SJSA1 (cell line): ENCODE measurements around the gene CRYAA. TPM values are rescaled to one million over a fixed set of nuclear protein-coding genes. Genes with fewer than 3 reads are reported as not detected.
"Not testable (repeated sequence)": the region's sequence is repeated elsewhere in the genome, so short reads cannot be mapped to it uniquely, and the experiment has no call there.

Experiments
- DNase-seq, 2 experiments: peaks; one replicate each; pipeline ENCODE4 v3.0.0-alpha.2; 2015 to 2020; ENCODE audit warnings: low spot score in 2 of 2, low read depth in 1 of 2
- H3K27ac ChIP-seq: fragments of 250-450 bp; sonication (Bioruptor Pico); 2 replicates; pipeline ENCODE4 v1.5.1; 2020; ENCODE audit warnings: mild to moderate bottlenecking, moderate library complexity
- H3K27me3 ChIP-seq: fragments of 250-450 bp; sonication (Bioruptor Pico); replicated peaks from 2 replicates; pipeline ENCODE4 v1.5.1; 2020; ENCODE audit warnings: mild to moderate bottlenecking, moderate library complexity
- H3K36me3 ChIP-seq: fragments of 250-450 bp; sonication (Bioruptor Pico); 2 replicates; pipeline ENCODE4 v1.5.1; 2020; ENCODE audit warnings: mild to moderate bottlenecking
- H3K4me1 ChIP-seq: fragments of 250-450 bp; sonication (Bioruptor Pico); replicated peaks from 2 replicates; pipeline ENCODE4 v1.6.1; 2021; ENCODE audit warnings: mild to moderate bottlenecking
- H3K4me3 ChIP-seq: fragments of 250-450 bp; sonication (Bioruptor Pico); 2 replicates; pipeline ENCODE4 v1.5.1; 2020; ENCODE audit warnings: mild to moderate bottlenecking
- H3K9me3 ChIP-seq: fragments of 250-450 bp; sonication (Bioruptor Pico); replicated peaks from 2 replicates; pipeline ENCODE4 v1.5.1; 2020; ENCODE audit warnings: mild to moderate bottlenecking
- total RNA-seq: library from RNA; depleted of rRNA; stranded (reverse); fragments of >200 nt; shearing (Covaris generic); gene quantifications from 2 replicates; pipeline ENCODE4 v1.2.3, GENCODE V29; 2014; rRNA removed

The CRYAA gene, protein sequence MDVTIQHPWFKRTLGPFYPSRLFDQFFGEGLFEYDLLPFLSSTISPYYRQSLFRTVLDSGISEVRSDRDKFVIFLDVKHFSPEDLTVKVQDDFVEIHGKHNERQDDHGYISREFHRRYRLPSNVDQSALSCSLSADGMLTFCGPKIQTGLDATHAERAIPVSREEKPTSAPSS
- total RNA-seq = not detected in 2 replicates

DNA sequence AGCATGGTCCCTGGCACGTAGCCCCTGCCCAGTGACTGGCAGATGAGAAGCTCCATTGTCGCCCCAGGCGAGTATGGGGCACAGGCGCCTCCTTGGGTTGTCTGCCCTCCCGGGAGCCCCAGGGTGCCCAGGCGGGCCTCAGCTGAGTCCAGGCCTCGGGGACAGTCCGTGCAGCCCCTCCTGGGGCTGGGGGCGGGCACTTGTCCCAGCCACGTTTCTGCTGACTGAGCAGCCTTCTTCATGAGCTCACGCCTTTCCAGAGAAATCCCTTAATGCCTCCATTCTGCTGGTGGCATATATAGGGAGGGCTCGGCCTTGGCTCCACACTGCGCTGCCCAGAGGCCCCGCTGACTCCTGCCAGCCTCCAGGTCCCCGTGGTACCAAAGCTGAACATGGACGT lies at the start of gene CRYAA:
CRYAA (plus strand) TSS at position 301 of the 400 bp plus-strand sequence; CDS start at position 393, 92 bp downstream.
- not testable (repeated sequence) for DNase-seq, H3K9me3 ChIP-seq

GRCh38 chr21:43130094-43130493 lies 38.7 kb upstream of the CRYAA start:
- H3K27me3 ChIP-seq, H3K9me3 ChIP-seq, H3K4me1 ChIP-seq, H3K4me3 ChIP-seq, H3K36me3 ChIP-seq, DNase-seq, H3K27ac ChIP-seq: not testable (repeated sequence)

More for the DNA sequence above, at the start of gene CRYAA:
- H3K27me3 ChIP-seq, H3K4me1 ChIP-seq, H3K36me3 ChIP-seq, H3K27ac ChIP-seq, H3K4me3 ChIP-seq: not testable (repeated sequence)

GRCh38 chr21:43134520-43134919 lies 34.3 kb upstream of the CRYAA start:
- not testable (repeated sequence) for H3K27ac ChIP-seq, H3K4me3 ChIP-seq, H3K36me3 ChIP-seq

GRCh38 chr21:43138944-43139343 lies 29.9 kb upstream of the CRYAA start:
- not testable (repeated sequence) for H3K36me3 ChIP-seq, H3K27ac ChIP-seq, DNase-seq, H3K9me3 ChIP-seq, H3K27me3 ChIP-seq, H3K4me3 ChIP-seq, H3K4me1 ChIP-seq

More at GRCh38 chr21:43134520-43134919, 34.3 kb upstream of the CRYAA start:
- not testable (repeated sequence) for H3K4me1 ChIP-seq, H3K9me3 ChIP-seq, H3K27me3 ChIP-seq, DNase-seq

GRCh38 chr21:43141407-43141806 lies 27.4 kb upstream of the CRYAA start:
- not testable (repeated sequence) for H3K36me3 ChIP-seq, H3K27ac ChIP-seq, H3K27me3 ChIP-seq, DNase-seq, H3K4me1 ChIP-seq, H3K9me3 ChIP-seq, H3K4me3 ChIP-seq

- H3K4me3 ChIP-seq, H3K4me1 ChIP-seq, H3K9me3 ChIP-seq, DNase-seq, H3K36me3 ChIP-seq, H3K27ac ChIP-seq, H3K27me3 ChIP-seq: not testable (repeated sequence)
These were observed 22.2 kb upstream of the CRYAA start for GRCh38 chr21:43146637-43147036.

- not testable (repeated sequence) for H3K4me3 ChIP-seq, H3K27ac ChIP-seq, H3K27me3 ChIP-seq, H3K36me3 ChIP-seq, H3K9me3 ChIP-seq, DNase-seq, H3K4me1 ChIP-seq
These were observed 20.8 kb upstream of the CRYAA start for GRCh38 chr21:43147999-43148398.

GRCh38 chr21:43149344-43149743 lies 19.5 kb upstream of the CRYAA start:
- not testable (repeated sequence) for DNase-seq, H3K4me3 ChIP-seq, H3K4me1 ChIP-seq, H3K27me3 ChIP-seq, H3K9me3 ChIP-seq, H3K27ac ChIP-seq, H3K36me3 ChIP-seq

DNA sequence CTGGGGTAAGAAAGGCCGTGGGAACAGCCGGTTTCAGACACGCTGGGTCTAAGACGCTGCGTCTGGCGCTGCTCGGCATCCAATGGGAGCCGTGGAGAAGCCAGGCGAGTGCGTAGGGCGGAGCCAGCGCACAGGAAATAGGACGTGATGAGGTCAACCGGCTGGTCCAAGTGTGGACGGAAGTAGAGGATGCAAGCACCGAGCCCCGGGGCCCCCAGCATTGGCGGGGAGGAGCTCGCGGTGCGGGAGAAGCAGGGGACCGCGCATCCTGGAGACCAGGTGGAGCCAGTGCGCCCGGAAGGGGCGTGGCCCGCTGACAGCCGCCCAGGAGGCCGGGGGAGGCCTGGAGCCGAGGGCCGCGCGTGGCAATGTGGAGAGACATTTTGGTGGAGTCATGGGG lies 15.2 kb upstream of the CRYAA start:
- not testable (repeated sequence) for H3K27ac ChIP-seq, DNase-seq, H3K9me3 ChIP-seq, H3K4me3 ChIP-seq, H3K27me3 ChIP-seq, H3K4me1 ChIP-seq, H3K36me3 ChIP-seq

GRCh38 chr21:43159279-43160175 lies 9.3 kb upstream of the CRYAA start:
- not testable (repeated sequence) for H3K4me3 ChIP-seq, H3K36me3 ChIP-seq, H3K4me1 ChIP-seq, DNase-seq, H3K27me3 ChIP-seq, H3K27ac ChIP-seq, H3K9me3 ChIP-seq

DNA sequence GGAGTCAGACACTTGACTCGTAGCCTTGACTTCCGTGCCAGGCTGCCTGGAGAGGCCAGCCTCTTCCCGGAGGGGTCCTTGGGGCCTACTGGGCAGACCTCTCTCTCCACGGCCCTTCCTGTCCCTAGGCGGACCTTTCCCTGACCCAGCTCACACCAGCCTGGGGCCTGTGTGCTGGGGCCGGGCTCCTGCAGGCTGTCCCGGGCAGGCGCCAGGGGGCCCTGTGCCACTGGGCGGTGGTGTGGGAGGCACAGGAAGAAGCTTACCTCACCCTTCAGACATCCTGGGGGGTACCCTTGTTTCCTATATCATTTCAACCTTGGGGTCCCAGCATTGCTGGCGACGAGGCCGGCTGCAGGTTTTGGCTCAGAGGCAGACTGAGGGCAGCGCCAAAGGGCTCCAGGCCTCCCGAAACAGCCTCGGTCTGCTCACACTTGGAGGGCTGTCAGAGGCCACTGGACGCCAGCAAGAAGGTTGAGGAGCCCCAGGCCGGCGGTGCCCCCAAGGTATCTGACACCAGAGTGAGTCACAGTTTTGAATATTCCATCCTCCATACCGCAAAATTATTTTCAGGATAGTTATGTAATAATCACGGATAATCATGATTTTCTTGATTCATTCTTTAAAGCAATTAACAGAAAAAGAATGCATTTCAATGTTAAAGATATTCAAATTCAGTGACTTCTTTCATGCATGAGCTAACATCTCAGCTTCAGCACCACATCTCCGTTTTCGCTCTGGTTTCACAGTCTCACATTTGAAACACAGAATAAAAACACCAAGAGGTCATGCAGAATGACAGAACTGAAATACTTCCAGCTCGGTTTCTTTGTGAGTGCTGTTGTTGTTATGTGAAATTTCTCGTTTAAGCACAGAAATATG lies 6.7 kb upstream of the CRYAA start:
- H3K36me3 ChIP-seq, H3K4me3 ChIP-seq: not testable (repeated sequence)

DNA sequence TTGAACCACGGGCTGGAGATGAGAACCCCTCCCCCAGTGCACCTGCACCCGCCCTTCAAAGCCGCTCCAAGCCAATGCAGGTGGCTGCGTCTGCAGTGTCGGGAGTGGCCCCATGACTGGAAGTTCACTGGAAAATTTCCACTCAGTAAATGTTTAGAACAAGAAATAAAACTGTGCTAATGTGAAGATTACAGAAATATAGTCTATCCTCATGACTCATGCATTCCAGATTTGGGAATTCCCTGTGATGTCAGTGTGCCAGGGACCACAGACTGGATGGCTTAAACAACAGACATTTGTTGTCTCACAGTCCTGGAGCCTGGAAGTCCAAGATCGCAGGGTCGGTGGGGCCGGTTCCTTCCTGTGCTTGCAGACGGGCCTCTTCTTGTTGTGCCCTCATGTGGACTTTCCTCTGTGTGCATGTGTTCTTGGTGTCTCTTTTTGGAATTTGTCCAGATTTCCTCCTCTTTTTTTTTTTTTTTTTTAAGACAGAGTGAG lies 6.1 kb upstream of the CRYAA start:
- H3K36me3 ChIP-seq, H3K27me3 ChIP-seq, H3K4me3 ChIP-seq, DNase-seq, H3K27ac ChIP-seq, H3K4me1 ChIP-seq, H3K9me3 ChIP-seq: not testable (repeated sequence)

More for the DNA sequence above, 6.7 kb upstream of the CRYAA start:
- not testable (repeated sequence) for DNase-seq, H3K27ac ChIP-seq, H3K27me3 ChIP-seq, H3K4me1 ChIP-seq, H3K9me3 ChIP-seq

DNA sequence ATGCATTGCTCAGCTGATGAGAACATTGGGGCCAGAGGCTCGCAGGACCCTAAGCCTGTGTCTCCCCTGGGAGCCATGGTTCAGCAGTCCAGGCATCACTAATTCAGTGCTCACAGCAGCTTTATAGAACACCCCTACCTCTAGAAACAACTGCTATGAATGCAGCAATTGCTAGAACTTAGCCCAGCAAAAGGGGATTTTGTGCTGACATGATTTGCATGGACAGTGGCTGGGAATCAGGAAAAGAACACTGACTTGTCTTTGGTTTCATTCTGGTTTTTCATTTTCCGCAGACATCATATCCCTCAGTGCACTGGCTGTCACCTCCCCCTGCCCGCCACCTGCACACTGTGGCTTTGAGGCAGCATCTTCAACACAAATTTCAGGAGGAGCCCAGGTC lies 4.0 kb upstream of the CRYAA start:
- H3K4me3 ChIP-seq, H3K9me3 ChIP-seq, DNase-seq, H3K27me3 ChIP-seq, H3K36me3 ChIP-seq, H3K27ac ChIP-seq, H3K4me1 ChIP-seq: not testable (repeated sequence)

GRCh38 chr21:43165734-43166133 lies 3.1 kb upstream of the CRYAA start:
- H3K9me3 ChIP-seq, H3K27ac ChIP-seq, DNase-seq, H3K27me3 ChIP-seq, H3K36me3 ChIP-seq, H3K4me1 ChIP-seq, H3K4me3 ChIP-seq: not testable (repeated sequence)
